Heart left ventricle (tissue), 16 donors: ENCODE measurements around the gene C20orf204. TPM values are rescaled to one million over a fixed set of nuclear protein-coding genes. Genes with fewer than 3 reads are reported as not detected.

Experiments
- ATAC-seq, 4 donors: fragments of 200-7000 bp; cut with Tn5 transposase; one replicate each; pipeline ENCODE4 v1.9.1; 2020 to 2022; ENCODE audit warnings: moderate library complexity in 4 of 4, mild to moderate bottlenecking in 3 of 4, moderate number of reproducible peaks in 1 of 4
- DNase-seq, 5 donors: peaks; one replicate each; pipeline ENCODE4 v3.0.0-alpha.2; 2020
- H3K27ac ChIP-seq, 12 donors: fragments of 200-600 bp; sonication (generic) in 4 of 12; one replicate each; pipeline versions ENCODE4 v1.5.0 to v1.8.0; 2016 to 2022; ENCODE audit warnings: mild to moderate bottlenecking in 2 of 12
- H3K27me3 ChIP-seq, 9 donors: fragments of 200-600 bp; sonication (generic) in 2 of 9; one replicate each; pipeline versions ENCODE4 v1.5.1 to v1.8.0; 2016 to 2022; ENCODE audit warnings: mild to moderate bottlenecking in 3 of 9
- H3K36me3 ChIP-seq, 9 donors: fragments of 200-600 bp; sonication (generic) in 2 of 9; one replicate each; pipeline versions ENCODE4 v1.5.0 to v1.8.0; 2018 to 2022; ENCODE audit warnings: mild to moderate bottlenecking in 2 of 9
- H3K4me1 ChIP-seq, 12 donors: fragments of 200-600 bp; sonication (generic) in 4 of 12; one replicate each; pipeline versions ENCODE4 v1.5.0 to v1.8.0; 2016 to 2022; ENCODE audit warnings: mild to moderate bottlenecking in 3 of 12
- H3K4me3 ChIP-seq, 12 donors: fragments of 200-600 bp; sonication (generic) in 4 of 12; one replicate each; pipeline versions ENCODE4 v1.5.0 to v1.8.0; 2017 to 2022; ENCODE audit warnings: mild to moderate bottlenecking in 9 of 12, moderate library complexity in 4 of 12
- H3K9me3 ChIP-seq, 12 donors: fragments of 200-600 bp; sonication (generic) in 4 of 12; one replicate each; pipeline versions ENCODE4 v1.5.0 to v1.8.0; 2016 to 2022; ENCODE audit warnings: mild to moderate bottlenecking in 1 of 12
- POLR2A ChIP-seq, 2 donors: fragments of 450-650 bp; IDR thresholded peaks; one replicate each; pipeline ENCODE4 v1.6.1; 2017; ENCODE audit warnings: antibody characterized with exemption in 2 of 2, mild to moderate bottlenecking in 2 of 2, moderate library complexity in 2 of 2
- WGBS, 4 donors: extraction: QIAGEN DNeasy Blood & Tissue Kit in 2 of 4; methylation state at CpG; one replicate each; pipeline versions ENCODE4 v1.1.5 to v1.1.7; 2013 to 2018; 5-methylcytosine and 5-hydroxymethylcytosine counted together
- intact Hi-C, 10 donors: fragments of 100-400 bp; cut with DNase I; formaldehyde crosslinking; loops; one replicate each; pipeline versions ENCODE4 v1.11.1 to v1.14.2; 2022
- polyA plus RNA-seq, 2 donors: library from polyadenylated mRNA; stranded (reverse); fragments of 200-250 nt; gene quantifications; one replicate each; pipeline ENCODE4 v1.2.3, GENCODE V29; 2013
- total RNA-seq, 9 donors: library from RNA; depleted of rRNA in 2 of 9; stranded (reverse); fragments of >200 nt in 2 of 9; fragmentation: NEBNext Ultra II Directional in 3 of 9; extraction: Animal tissue kit (Norgen Biotek cat#: 25700) in 3 of 9; gene quantifications; one replicate each; pipeline versions ENCODE4 v1.1.0 to v1.2.4, GENCODE V29; 2016 to 2023
- TF ChIP-seq, protein P1 (sequence below), 12 donors: fragments of 200-600 bp; sonication (generic) in 4 of 12; IDR thresholded peaks; one replicate each; pipeline versions ENCODE4 v1.5.0 to v1.8.0; 2018 to 2022; ENCODE audit warnings: antibody characterized with exemption in 12 of 12, mild to moderate bottlenecking in 5 of 12
- donor health status: ischemic (EF 13 %, LVEDD 7.1; RV severe dilation, severe dysfunction).
- donor health status: healthy with polysubstance abuse.
- donor health status: DM: no; HTN: yes; CAD: no.
- donor health status: DM: no; HTN: no; CAD: no.
- donor health status: ischemic (EF 25% LVEDD 6.9; RV normal size, moderate dysfunction).
- donor health status: ischemic (EF 25% LVEDD 5.7; RV mildly dilated, moderate dysfunction).
- donor health status: healthy.
- donor health status: DM: yes; HTN: yes; CAD: no.
- donor health status: ischemic (EF 35%, LVEDD 5.7; RV mildly dilated, moderate dysfunction).
- donor health status: nonischemic (EF 11% LVEDD 7.7; RV severe dilation, severe dysfunction).
- donor health status: DM: yes; HTN: yes; CAD: no.
- donor health status: PGD.
- donor health status: ischemic (EF 29% LVEDD 5.4; RV normal size, mild dysfunction).
- donor health status: nonischemic (EF 23%, LVEDD 6.1; RV moderate dilation, normal function).

C20orf204 gene
- total and polyA plus RNA-seq, 11 donors, result 0.16 to 1.2 (median 0.42) TPM

DNA sequence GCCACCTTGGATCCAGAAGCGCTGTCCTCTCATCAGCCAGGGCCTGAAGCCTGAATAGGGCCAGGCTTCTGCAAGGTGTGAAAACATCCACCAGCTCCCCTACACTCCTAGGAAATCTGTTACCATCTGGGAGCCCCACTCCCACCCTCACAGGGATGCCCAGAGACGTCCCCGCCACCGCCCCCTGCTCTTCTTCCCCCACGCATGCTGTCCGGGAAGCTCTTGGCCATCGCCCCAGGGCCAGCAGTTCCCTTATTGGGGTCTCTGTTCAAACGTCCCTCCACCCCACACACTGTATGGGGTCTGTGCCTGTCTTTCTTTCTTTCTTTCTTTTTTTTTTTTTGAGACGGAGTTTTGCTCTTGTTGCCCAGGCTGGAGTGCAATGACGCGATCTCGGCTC lies 39.6 kb downstream of the C20orf204 start:
- Histone ChIP-seq H3K27me3 (no peaks in the 10 kb centered on the region), H3K27ac (no peak overlapping the region), H3K36me3 (peaks cover 0 to 43% (median 15%) of the 10 kb centered on the region in 9 donors), H3K4me3 (no peak overlapping the region), H3K4me1 (peaks cover 0 to 29% (median 18%) of the 10 kb centered on the region in 12 donors), H3K9me3 (no peaks in the 10 kb centered on the region)
- intact Hi-C loops, result no loop called here
- no peak for ATAC-seq
- TF ChIP-seq, protein P1, sequence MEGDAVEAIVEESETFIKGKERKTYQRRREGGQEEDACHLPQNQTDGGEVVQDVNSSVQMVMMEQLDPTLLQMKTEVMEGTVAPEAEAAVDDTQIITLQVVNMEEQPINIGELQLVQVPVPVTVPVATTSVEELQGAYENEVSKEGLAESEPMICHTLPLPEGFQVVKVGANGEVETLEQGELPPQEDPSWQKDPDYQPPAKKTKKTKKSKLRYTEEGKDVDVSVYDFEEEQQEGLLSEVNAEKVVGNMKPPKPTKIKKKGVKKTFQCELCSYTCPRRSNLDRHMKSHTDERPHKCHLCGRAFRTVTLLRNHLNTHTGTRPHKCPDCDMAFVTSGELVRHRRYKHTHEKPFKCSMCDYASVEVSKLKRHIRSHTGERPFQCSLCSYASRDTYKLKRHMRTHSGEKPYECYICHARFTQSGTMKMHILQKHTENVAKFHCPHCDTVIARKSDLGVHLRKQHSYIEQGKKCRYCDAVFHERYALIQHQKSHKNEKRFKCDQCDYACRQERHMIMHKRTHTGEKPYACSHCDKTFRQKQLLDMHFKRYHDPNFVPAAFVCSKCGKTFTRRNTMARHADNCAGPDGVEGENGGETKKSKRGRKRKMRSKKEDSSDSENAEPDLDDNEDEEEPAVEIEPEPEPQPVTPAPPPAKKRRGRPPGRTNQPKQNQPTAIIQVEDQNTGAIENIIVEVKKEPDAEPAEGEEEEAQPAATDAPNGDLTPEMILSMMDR (IDR thresholded peaks at IDR 0.05), result no peak
- TF ChIP-seq POLR2A (IDR thresholded peaks at IDR 0.05), result no peak
- 92 to 95% (median 94%) methylated on average over 12 of the region's 12 CpGs for WGBS, 4 donors
- no peak for DNase-seq

DNA sequence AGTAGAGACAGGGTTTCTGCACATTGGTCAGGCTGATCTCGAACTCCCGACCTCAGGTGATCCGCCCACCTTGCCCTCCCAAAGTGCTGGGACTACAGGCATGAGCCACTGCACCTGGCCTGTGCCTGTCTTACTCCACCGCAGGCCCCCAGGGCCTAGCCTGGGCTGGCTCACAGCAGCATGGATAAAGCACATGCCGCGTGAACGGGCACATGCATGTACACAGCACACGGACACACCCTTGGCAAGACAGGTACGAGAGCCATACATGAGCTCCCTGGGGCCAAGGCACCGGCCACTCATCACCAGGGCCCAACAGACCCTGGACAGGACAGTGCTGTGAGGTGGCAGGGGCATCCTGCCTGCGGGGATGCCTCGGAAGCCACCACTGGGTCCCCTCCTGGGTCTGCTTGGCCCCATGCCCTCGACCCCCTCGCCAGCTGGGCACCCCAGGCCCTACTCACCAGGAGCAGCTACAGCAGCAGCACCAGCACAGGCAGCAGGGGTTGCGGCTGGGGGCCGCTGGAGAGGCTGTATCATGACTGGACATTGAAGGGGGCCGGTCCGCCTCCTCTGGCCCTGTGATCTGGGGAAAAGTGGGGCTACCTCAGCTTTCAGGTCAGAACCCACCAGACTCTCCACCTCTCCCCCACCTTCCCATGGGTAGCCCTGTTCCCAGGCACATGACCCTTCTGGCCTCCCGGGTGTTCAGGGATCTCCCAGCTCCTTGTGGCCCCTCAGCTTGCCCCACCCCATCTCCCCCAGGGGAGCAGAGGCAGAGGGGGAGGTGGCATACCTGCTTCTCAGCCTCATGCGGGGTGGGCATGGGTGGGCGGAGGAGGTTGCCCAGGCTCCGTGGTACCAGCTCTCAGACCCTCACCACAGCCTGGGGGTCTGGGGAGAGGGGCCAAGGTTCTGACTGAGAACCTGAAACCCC lies 40.3 kb downstream of the C20orf204 start:
- TF ChIP-seq, protein P1 (IDR thresholded peaks at IDR 0.05), result no peak
- no peak for TF ChIP-seq POLR2A (IDR thresholded peaks at IDR 0.05)
- Histone ChIP-seq H3K4me1 (peaks cover 0 to 33% (median 18%) of the 10 kb centered on the region in 12 donors), H3K36me3 (peaks cover 0 to 43% (median 12%) of the 10 kb centered on the region in 9 donors), H3K4me3 (peak overlapping the region in 8 of 12 donors; percentile 15 to 93 (median 80)), H3K27me3 (no peaks in the 10 kb centered on the region), H3K27ac (peak overlapping the region in 1 of 12 donors; percentile 95), H3K9me3 (no peaks in the 10 kb centered on the region)
- WGBS, 4 donors, result 94 to 99% (median 94%) methylated on average over 7 to 22 of the region's 22 CpGs
- ATAC-seq, result no peak
- intact Hi-C loops, result no loop called here
- no peak for DNase-seq

DNA sequence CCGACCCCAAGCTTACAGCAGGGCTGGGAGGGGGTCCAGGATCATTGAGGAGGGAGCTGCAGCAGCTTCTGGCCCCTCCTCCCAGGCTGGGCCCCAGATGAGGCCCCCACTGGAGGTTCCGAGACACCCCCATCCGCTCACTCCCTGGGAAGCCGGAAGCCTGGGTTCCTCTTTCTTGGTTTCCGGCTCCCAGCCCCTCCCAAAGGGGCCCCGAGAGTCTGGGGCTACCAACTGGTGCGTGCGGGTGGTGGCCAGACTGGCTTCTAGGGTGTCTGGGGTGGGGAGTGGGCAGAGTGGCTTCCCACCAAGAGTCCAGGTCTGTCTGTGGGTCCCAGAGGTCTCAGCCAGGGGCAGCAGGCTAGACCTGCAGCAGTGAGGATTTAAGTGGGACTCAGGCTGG lies 41.1 kb downstream of the C20orf204 start:
- Histone ChIP-seq H3K27me3 (no peaks in the 10 kb centered on the region), H3K9me3 (no peaks in the 10 kb centered on the region), H3K4me3 (peak overlapping the region in 10 of 12 donors; percentile 9 to 93 (median 82)), H3K36me3 (peaks cover 0 to 39% (median 12%) of the 10 kb centered on the region in 9 donors), H3K27ac (peak overlapping the region in 3 of 12 donors; percentile 27 to 95 (median 81)), H3K4me1 (peaks cover 0 to 40% (median 19%) of the 10 kb centered on the region in 12 donors)
- WGBS, 4 donors, result 86 to 90% (median 88%) methylated on average over 3 to 8 of the region's 8 CpGs
- ATAC-seq (no peak), DNase-seq (peak in 1 of 5 donors; percentile 60)
- TF ChIP-seq POLR2A (IDR thresholded peaks at IDR 0.05), result no peak
- TF ChIP-seq, protein P1 (IDR thresholded peaks at IDR 0.05), result no peak
- intact Hi-C loops, result no loop called here

DNA sequence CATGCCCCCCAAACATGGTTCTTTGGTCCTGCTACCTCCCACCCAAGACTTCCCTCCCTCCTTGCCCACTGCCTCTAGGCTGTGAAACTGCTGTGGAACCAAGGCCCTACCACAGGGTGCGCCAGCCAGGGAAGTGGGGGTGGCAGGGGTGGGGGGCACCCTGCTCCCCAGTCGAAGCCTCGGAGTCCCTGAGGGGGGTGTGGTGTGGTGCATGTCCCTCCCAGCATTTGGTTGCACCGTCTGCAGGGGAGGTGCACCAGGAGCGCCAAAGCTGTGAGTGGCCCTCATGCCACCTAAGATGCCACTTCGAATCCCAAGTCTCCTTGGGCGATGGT lies 41.5 kb downstream of the C20orf204 start:
- H3K27ac ChIP-seq, result peak overlapping the region in 3 of 12 donors; percentile 27 to 95 (median 81)
- WGBS, 4 donors, result 79 to 100% (median 81%) methylated on average over 3 to 7 of the region's 7 CpGs
- ATAC-seq, result no peak
- DNase-seq, result no peak
- no peak for TF ChIP-seq POLR2A (IDR thresholded peaks at IDR 0.05)
- TF ChIP-seq, protein P1 (IDR thresholded peaks at IDR 0.05), result no peak
- no peaks in the 10 kb centered on the region for H3K27me3 ChIP-seq
- H3K4me3 ChIP-seq, result peak overlapping the region in 10 of 12 donors; percentile 9 to 93 (median 82)
- no peaks in the 10 kb centered on the region for H3K9me3 ChIP-seq
- intact Hi-C loops, result no loop called here
- peaks cover 0 to 44% (median 19%) of the 10 kb centered on the region in 12 donors for H3K4me1 ChIP-seq
- H3K36me3 ChIP-seq, result peaks cover 0 to 35% (median 12%) of the 10 kb centered on the region in 9 donors
